Panc1 (cell line): ENCODE measurements around the gene CDKN2AIP.

Source experiments
- CTCF ChIP-seq: fragments of 450-650 bp; IDR thresholded peaks from 2 replicates; pipeline ENCODE4 v1.5.1; 2017; ENCODE audit warnings: mild to moderate bottlenecking
- POLR2AphosphoS5 ChIP-seq: IDR thresholded peaks from 2 replicates; pipeline ENCODE4 v1.6.1; 2012; ENCODE audit warnings: mild to moderate bottlenecking, low read depth, low read length, moderate library complexity
- REST ChIP-seq, 2 experiments: IDR thresholded peaks; 2 replicates each; pipeline ENCODE4 v1.6.1; 2011 to 2012; ENCODE audit warnings: low read depth in 2 of 2, control low read depth in 1 of 2, low read length in 1 of 2, mild to moderate bottlenecking in 1 of 2, moderate library complexity in 1 of 2; ENCODE audit not compliant: insufficient read depth in 1 of 2
- SIN3A ChIP-seq: IDR thresholded peaks from 2 replicates; pipeline ENCODE4 v1.6.1; 2012; ENCODE audit warnings: low read depth, mild to moderate bottlenecking, low read length, moderate library complexity, borderline replicate concordance; ENCODE audit not compliant: insufficient read depth

GRCh38 chr4:183426507-183426906 lies 17.9 kb upstream of the CDKN2AIP start:
- TF ChIP-seq CTCF (no peak), POLR2AphosphoS5 (no peak), SIN3A (no peak), REST (IDR thresholded peaks at IDR 0.05; ENCODE audit: insufficient read depth in 1 of 2, low read depth in 2 of 2, low read length in 1 of 2) (no peak)
